ENCODE data around the gene LGR6. TPM values are rescaled to one million over a fixed set of nuclear protein-coding genes. Genes with fewer than 3 reads are reported as not detected.

LGR6 gene
- polyA plus RNA-seq, 3 donors: not detected

GRCh38 chr1:202146279-202146678 lies 47.3 kb upstream of the LGR6 start:
- peaks cover 23 to 46% of the 10 kb centered on the region in 2 donors for H3K36me3 ChIP-seq (replicated peaks in 1 of 2; ENCODE audit: control insufficient read depth in 1 of 2, insufficient read depth in 2 of 2, low read length in 2 of 2)
- H3K27ac Mint-ChIP-seq: no peak overlapping the region

DNA sequence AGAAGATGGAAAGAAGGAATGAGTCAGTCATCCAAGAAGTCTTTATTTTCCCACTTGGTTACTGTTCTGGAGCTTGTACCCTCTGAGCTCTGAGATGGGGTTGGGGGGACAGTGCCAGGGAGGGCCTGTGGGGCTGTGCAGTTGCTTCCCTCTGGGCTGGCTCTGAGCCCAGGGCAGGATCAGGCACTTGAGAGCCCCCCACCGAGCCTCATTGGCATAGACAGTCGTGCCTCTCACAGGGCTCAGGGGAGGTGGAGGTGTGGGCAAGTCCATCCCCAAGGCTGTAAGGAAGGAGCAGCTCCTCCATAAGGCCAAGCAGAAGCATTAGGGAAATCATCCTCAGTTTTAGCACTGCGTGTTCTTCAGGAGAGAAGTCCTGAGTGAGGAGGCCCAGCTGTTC lies 46.6 kb upstream of the LGR6 start:
- Mint-ChIP-seq H3K27me3 (ENCODE audit: low read depth in 3 of 3) (peaks cover 0 to 8% (median 0%) of the 10 kb centered on the region in 3 donors), H3K4me3 (no peak overlapping the region), H3K36me3 (peaks cover 30 to 57% of the 10 kb centered on the region in 2 donors), H3K27ac (no peak overlapping the region), H3K9me3 (no peaks in the 10 kb centered on the region), H3K4me1 (peaks cover 24% of the 10 kb centered on the region)
- H3K9me3 ChIP-seq (replicated peaks in 1 of 2; ENCODE audit: control insufficient read depth in 1 of 2, insufficient read depth in 1 of 2, low read length in 2 of 2): no peaks in the 10 kb centered on the region
- H3K4me2 ChIP-seq (replicated peaks; ENCODE audit: extremely low read depth, low read length, poor library complexity, severe bottlenecking): no peak overlapping the region
- H3K27me3 ChIP-seq (ENCODE audit: control insufficient read depth in 2 of 2, insufficient read depth in 2 of 2, low read length in 2 of 2): no peaks in the 10 kb centered on the region
- no peak overlapping the region for H3K9ac ChIP-seq (ENCODE audit: insufficient read depth, low read length, poor library complexity, severe bottlenecking)
- intact Hi-C loops (cut with micrococcal nuclease): loop anchor here in 1 of 2 donors (10.0 kb wide), 1 partner anchor 262 kb away; the partner anchor contains the start of gene SHISA4
- H3K4me1 ChIP-seq (ENCODE audit: control insufficient read depth in 1 of 2, insufficient read depth in 2 of 2, low read length in 2 of 2): peaks cover 22 to 23% of the 10 kb centered on the region in 2 donors
- no peak overlapping the region for H2AFZ ChIP-seq (ENCODE audit: insufficient read depth, low read depth, low read length, poor library complexity, severe bottlenecking)
- 51% methylated on average over 3 of the region's 3 CpGs for WGBS (ENCODE audit: insufficient coverage)
- H4K20me1 ChIP-seq (ENCODE audit: insufficient read depth, low read length): peaks cover 16% of the 10 kb centered on the region
- peaks cover 31% of the 10 kb centered on the region for H3K79me2 ChIP-seq (ENCODE audit: insufficient read depth, low read length)
- TF ChIP-seq CTCF (IDR thresholded peaks at IDR 0.05): no peak
- DNase-seq: no peak
- no peak overlapping the region for H3K27ac ChIP-seq (ENCODE audit: low read depth in 1 of 2, low read length in 2 of 2)
- H3K4me3 ChIP-seq (replicated peaks in 1 of 3; ENCODE audit: low read depth in 2 of 3, low read length in 3 of 3): no peak overlapping the region
- H3K36me3 ChIP-seq (replicated peaks in 1 of 2; ENCODE audit: control insufficient read depth in 1 of 2, insufficient read depth in 2 of 2, low read length in 2 of 2): peaks cover 24 to 51% of the 10 kb centered on the region in 2 donors

More at GRCh38 chr1:202146279-202146678, 47.3 kb upstream of the LGR6 start:
- Histone ChIP-seq H4K20me1 (ENCODE audit: insufficient read depth, low read length) (peaks cover 23% of the 10 kb centered on the region), H3K4me3 (replicated peaks in 1 of 3; ENCODE audit: low read depth in 2 of 3, low read length in 3 of 3) (no peak overlapping the region), H3K4me1 (ENCODE audit: control insufficient read depth in 1 of 2, insufficient read depth in 2 of 2, low read length in 2 of 2) (peaks cover 27 to 31% of the 10 kb centered on the region in 2 donors), H3K9ac (ENCODE audit: insufficient read depth, low read length, poor library complexity, severe bottlenecking) (no peak overlapping the region), H3K9me3 (replicated peaks in 1 of 2; ENCODE audit: control insufficient read depth in 1 of 2, insufficient read depth in 1 of 2, low read length in 2 of 2) (no peaks in the 10 kb centered on the region), H3K4me2 (replicated peaks; ENCODE audit: extremely low read depth, low read length, poor library complexity, severe bottlenecking) (no peak overlapping the region), H3K27ac (ENCODE audit: low read depth in 1 of 2, low read length in 2 of 2) (no peak overlapping the region), H3K27me3 (ENCODE audit: control insufficient read depth in 2 of 2, insufficient read depth in 2 of 2, low read length in 2 of 2) (no peaks in the 10 kb centered on the region), H3K79me2 (ENCODE audit: insufficient read depth, low read length) (peaks cover 38% of the 10 kb centered on the region), H2AFZ (ENCODE audit: insufficient read depth, low read depth, low read length, poor library complexity, severe bottlenecking) (no peak overlapping the region)
- intact Hi-C loops (cut with micrococcal nuclease): loop anchor here in 1 of 2 donors (10.0 kb wide), 1 partner anchor 261 kb away; the partner anchor contains the start of gene SHISA4
- H3K4me1 Mint-ChIP-seq: peaks cover 31% of the 10 kb centered on the region
- H3K4me3 Mint-ChIP-seq: no peak overlapping the region
- peaks cover 28 to 51% of the 10 kb centered on the region in 2 donors for H3K36me3 Mint-ChIP-seq
- no peak for TF ChIP-seq CTCF (IDR thresholded peaks at IDR 0.05)
- no peak for DNase-seq
- peaks cover 0 to 8% (median 0%) of the 10 kb centered on the region in 3 donors for H3K27me3 Mint-ChIP-seq (ENCODE audit: low read depth in 3 of 3)
- WGBS (ENCODE audit: insufficient coverage): 96% methylated on average over 4 of the region's 5 CpGs
- no peaks in the 10 kb centered on the region for H3K9me3 Mint-ChIP-seq
